GM13977 (cell line): ENCODE results near the gene FHAD1.

Source experiments
- DNase-seq: peaks from one replicate; pipeline ENCODE4 v3.0.0; 2012; ENCODE audit warnings: low spot score
- CTCF ChIP-seq: IDR thresholded peaks from 2 replicates; pipeline ENCODE4 v1.5.1; 2012; ENCODE audit warnings: mild to moderate bottlenecking, control low read depth; ENCODE audit not compliant: insufficient read depth; ENCODE audit errors: extremely low read depth, missing control alignments
- in situ Hi-C: fragments of 300-500 bp; cut with MboI; formaldehyde crosslinking; loops from one replicate; pipeline ENCODE4 v1.12.0; 2022; ENCODE audit warnings: low sequenced_read_pairs, low pct_unique_long_range_greater_than_20kb, mixed read lengths, inconsistent platforms; ENCODE audit not compliant: unreplicated experiment

FHAD1 gene

GRCh38 chr1:15347182-15347581 lies 100.2 kb downstream of the FHAD1 start:
- in situ Hi-C loops = no loop called here

GRCh38 chr1:15348648-15349047 lies 101.6 kb downstream of the FHAD1 start:
- in situ Hi-C loops = no loop called here

More at GRCh38 chr1:15347182-15347581, 100.2 kb downstream of the FHAD1 start:
- no peak for DNase-seq
- no peak for TF ChIP-seq CTCF

GRCh38 chr1:15349133-15349532 lies 102.1 kb downstream of the FHAD1 start:
- no peak for DNase-seq
- in situ Hi-C loops = no loop called here
- no peak for TF ChIP-seq CTCF

More at GRCh38 chr1:15348648-15349047, 101.6 kb downstream of the FHAD1 start:
- no peak for TF ChIP-seq CTCF
- DNase-seq = no peak

GRCh38 chr1:15350151-15350550 lies 103.1 kb downstream of the FHAD1 start:
- TF ChIP-seq CTCF = no peak
- in situ Hi-C loops = no loop called here
- DNase-seq = no peak

GRCh38 chr1:15350551-15351200 lies 103.7 kb downstream of the FHAD1 start:
- TF ChIP-seq CTCF = no peak
- no peak for DNase-seq
- in situ Hi-C loops = no loop called here

GRCh38 chr1:15351310-15351709 lies 104.3 kb downstream of the FHAD1 start:
- DNase-seq = no peak
- no peak for TF ChIP-seq CTCF
- in situ Hi-C loops = no loop called here
